Ammon's horn (tissue), 1 donor: ENCODE measurements around the gene AGFG1.

Source experiments
- DNase-seq: peaks from one replicate; pipeline ENCODE4 v3.0.0-alpha.2; 2016; ENCODE audit warnings: low spot score

AGFG1 gene

DNA sequence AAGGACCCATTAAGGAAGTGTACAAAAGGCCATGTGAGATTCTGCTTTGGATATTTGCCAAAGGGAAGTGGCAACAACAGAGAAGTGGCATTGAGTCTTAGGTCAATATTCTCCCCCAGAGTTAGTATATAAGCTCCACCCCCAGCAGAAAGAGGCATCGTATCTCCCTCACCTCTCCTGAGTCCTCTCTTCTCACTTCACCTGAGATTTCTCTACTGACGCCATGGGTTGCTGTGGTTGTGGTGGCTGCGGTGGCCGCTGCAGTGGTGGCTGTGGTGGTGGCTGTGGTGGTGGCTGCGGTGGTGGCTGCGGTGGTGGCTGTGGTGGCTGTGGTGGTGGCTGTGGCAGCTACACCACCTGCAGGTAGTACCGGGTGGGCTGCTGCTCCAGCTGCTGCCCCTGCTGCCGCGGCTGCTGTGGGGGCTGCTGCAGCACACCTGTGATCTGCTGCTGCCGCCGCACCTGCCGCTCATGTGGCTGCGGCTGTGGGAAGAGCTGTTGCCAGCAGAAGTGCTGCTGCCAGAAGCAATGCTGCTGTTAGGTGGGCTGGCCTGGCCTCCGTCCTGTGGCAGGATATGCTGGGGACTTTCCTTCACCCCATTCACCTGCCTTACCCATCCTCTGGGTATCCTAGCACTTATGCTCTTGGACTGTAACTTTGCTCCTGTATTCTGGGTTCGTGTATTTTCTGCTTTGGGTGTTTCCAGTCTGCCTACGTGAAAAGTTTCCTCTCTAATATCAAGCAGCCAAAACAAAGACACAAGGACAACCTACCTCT is 136.8 kb downstream of the AGFG1 start:
- DNase-seq = peak; percentile 51

DNA sequence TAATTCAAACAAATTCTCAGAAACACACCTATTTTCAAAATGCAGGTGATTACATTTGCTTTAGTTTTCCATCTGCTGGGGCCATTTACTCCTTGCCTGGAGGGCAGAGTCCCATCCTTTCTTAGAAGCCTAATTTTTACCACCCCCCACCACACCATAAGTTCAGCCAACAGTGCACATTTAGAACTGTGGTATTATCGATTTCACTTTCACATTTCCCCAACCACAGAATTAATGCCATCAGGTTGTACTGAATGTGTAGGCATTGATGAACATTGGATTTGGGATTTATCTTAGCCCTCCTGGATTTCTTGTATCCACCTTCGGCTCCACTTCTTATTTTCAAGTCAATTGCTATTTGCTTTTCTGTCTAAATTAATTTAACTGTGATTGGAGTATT is 138.2 kb downstream of the AGFG1 start:
- DNase-seq = no peak
